T-helper 2 cell (primary cell): Measurements from ENCODE around the gene TMEM109.

Experiments
- DNase-seq, 5 experiments: peaks; one replicate each; pipeline versions ENCODE4 v3.0.0 to v3.0.0-alpha.2; 2012 to 2022

Gene TMEM109

DNA sequence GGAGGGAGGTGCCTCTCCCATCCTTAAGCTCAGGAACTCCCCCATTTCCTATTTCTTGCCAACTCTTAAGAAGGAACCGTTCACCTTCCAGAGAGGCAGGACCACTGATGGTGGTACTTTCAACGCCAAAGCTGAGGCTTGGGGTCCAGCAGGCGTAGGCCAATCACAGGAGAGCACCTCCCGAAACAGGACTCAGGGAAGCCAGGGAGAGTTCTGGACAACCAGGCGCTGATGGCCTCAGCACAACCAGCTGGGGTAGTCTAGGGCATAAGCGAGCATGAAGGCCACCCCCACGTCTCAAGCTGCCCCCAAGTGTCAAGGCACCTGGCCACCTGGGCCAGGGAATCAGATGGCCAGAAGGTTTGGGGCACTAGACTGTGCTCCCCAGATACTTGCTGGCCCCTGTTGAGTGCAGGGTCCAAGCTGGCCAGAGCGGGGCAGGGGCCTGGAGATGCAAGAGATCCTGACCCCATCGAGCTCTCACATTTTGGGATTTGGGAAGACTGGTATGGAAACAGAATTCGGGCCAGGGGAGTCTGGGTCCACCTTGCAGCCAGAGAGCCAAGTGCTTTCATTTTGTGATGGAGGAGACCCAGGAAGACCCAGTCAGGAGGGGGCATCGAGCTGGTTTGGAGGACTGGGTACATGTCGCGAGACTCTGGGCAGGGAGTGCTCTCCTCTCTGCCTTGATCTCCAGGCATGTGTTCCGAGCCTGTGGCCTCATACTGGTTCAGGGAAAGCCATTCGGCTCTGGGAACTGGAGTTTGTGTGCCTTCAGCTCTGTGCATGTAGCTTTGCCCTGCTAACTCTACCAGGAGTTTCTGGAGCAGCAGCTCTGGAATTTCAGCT lies 58.4 kb downstream of the TMEM109 start:
- peak in 2 of 5 experiments; percentile 24 to 71 for DNase-seq
